ENCODE measurements around the gene HMCN1. TPM values are rescaled to one million over a fixed set of nuclear protein-coding genes. Genes with fewer than 3 reads are reported as not detected.

The HMCN1 gene
- total RNA-seq, 2 experiments from 2014 or later: 0.14 TPM; not detected in 1

- Mint-ChIP-seq H3K27me3 (peaks cover 9% of the 10 kb centered on the region), H3K9me3 (ENCODE audit: low read depth) (no peaks in the 10 kb centered on the region), H3K36me3 (ENCODE audit: low read depth) (no peaks in the 10 kb centered on the region), H3K27ac (no peak overlapping the region), H3K4me3 (no peak overlapping the region), H3K4me1 (no peaks in the 10 kb centered on the region)
- ChIA-PET POLR2A (interaction anchor here (0.6 kb wide), 1 partner anchor 334 kb away, joined by 3 read pairs; no protein-coding TSS in a partner anchor), CTCF (interaction anchor here (0.7 to 1.3 kb wide), 3 partner anchors 11 to 15 kb away, joined by 3 to 4 read pairs (median 3); no protein-coding TSS in a partner anchor)
- no peak for ATAC-seq
- DNase-seq: no peak
- intact Hi-C loops (cut with DNase I, micrococcal nuclease): no loop called here
Observed at GRCh38 chr1:185973645-185974044, 239.5 kb downstream of the HMCN1 start.

- ATAC-seq: no peak
- Mint-ChIP-seq H3K4me1 (no peaks in the 10 kb centered on the region), H3K4me3 (no peak overlapping the region), H3K9me3 (ENCODE audit: low read depth) (no peaks in the 10 kb centered on the region), H3K36me3 (ENCODE audit: low read depth) (no peaks in the 10 kb centered on the region), H3K27ac (no peak overlapping the region), H3K27me3 (peaks cover 11% of the 10 kb centered on the region)
- intact Hi-C loops (cut with DNase I, micrococcal nuclease): no loop called here
- CTCF ChIA-PET: no interaction called here
- DNase-seq: no peak
- POLR2A ChIA-PET: no interaction called here
Observed at GRCh38 chr1:185974367-185975170, 240.4 kb downstream of the HMCN1 start.

GRCh38 chr1:185980891-185981290 is 246.7 kb downstream of the HMCN1 start:
- no peak for DNase-seq
- POLR2A ChIA-PET: no interaction called here
- H3K27me3 Mint-ChIP-seq: peaks cover 7% of the 10 kb centered on the region
- CTCF ChIA-PET: interaction anchor here (1.0 kb wide), 1 partner anchor 12 kb away, joined by 4 read pairs; no protein-coding TSS in a partner anchor
- intact Hi-C loops (cut with DNase I, micrococcal nuclease): no loop called here
- H3K4me1 Mint-ChIP-seq: peaks cover 6% of the 10 kb centered on the region
- no peaks in the 10 kb centered on the region for H3K36me3 Mint-ChIP-seq (ENCODE audit: low read depth)
- H3K27ac Mint-ChIP-seq: peak overlapping the region; percentile 12
- ATAC-seq: peak; percentile 66
- H3K4me3 Mint-ChIP-seq: no peak overlapping the region
- H3K9me3 Mint-ChIP-seq (ENCODE audit: low read depth): no peaks in the 10 kb centered on the region

GRCh38 chr1:185984113-185984836 is 250.1 kb downstream of the HMCN1 start:
- H3K27me3 Mint-ChIP-seq: no peaks in the 10 kb centered on the region

GRCh38 chr1:185987611-185988321 is 253.6 kb downstream of the HMCN1 start:
- H3K9me3 Mint-ChIP-seq (ENCODE audit: low read depth): no peaks in the 10 kb centered on the region
- H3K27me3 Mint-ChIP-seq: no peaks in the 10 kb centered on the region
- ChIA-PET POLR2A (no interaction called here), CTCF (interaction anchor here (0.7 kb wide), 1 partner anchor 227 kb away, joined by 3 read pairs; no protein-coding TSS in a partner anchor)
- H3K4me1 Mint-ChIP-seq: peaks cover 15% of the 10 kb centered on the region
- H3K36me3 Mint-ChIP-seq (ENCODE audit: low read depth): no peaks in the 10 kb centered on the region
- peak; percentile 22 for DNase-seq
- H3K4me3 Mint-ChIP-seq: peak overlapping the region; percentile 52
- ATAC-seq: peak; percentile 93
- peak overlapping the region; percentile 95 for H3K27ac Mint-ChIP-seq
- intact Hi-C loops (cut with DNase I, micrococcal nuclease): loop anchor here (1.0 kb wide), 1 partner anchor 22 kb away; no protein-coding TSS in a partner anchor

More at GRCh38 chr1:185984113-185984836, 250.1 kb downstream of the HMCN1 start:
- H3K4me3 Mint-ChIP-seq: no peak overlapping the region
- POLR2A ChIA-PET: no interaction called here
- DNase-seq (no peak), ATAC-seq (no peak)
- intact Hi-C loops (cut with DNase I, micrococcal nuclease): no loop called here
- H3K9me3 Mint-ChIP-seq (ENCODE audit: low read depth): no peaks in the 10 kb centered on the region
- H3K4me1 Mint-ChIP-seq: peaks cover 21% of the 10 kb centered on the region
- CTCF ChIA-PET: interaction anchor here (1.1 kb wide), 1 partner anchor 11 kb away, joined by 3 read pairs; no protein-coding TSS in a partner anchor
- H3K27ac Mint-ChIP-seq: no peak overlapping the region
- H3K36me3 Mint-ChIP-seq (ENCODE audit: low read depth): no peaks in the 10 kb centered on the region

GRCh38 chr1:185990565-185990964 is 256.4 kb downstream of the HMCN1 start:
- Mint-ChIP-seq H3K36me3 (ENCODE audit: low read depth) (no peaks in the 10 kb centered on the region), H3K27me3 (peaks cover 3% of the 10 kb centered on the region), H3K27ac (no peak overlapping the region), H3K4me1 (peaks cover 17% of the 10 kb centered on the region), H3K4me3 (no peak overlapping the region), H3K9me3 (ENCODE audit: low read depth) (no peaks in the 10 kb centered on the region)
- DNase-seq (no peak), ATAC-seq (no peak)
- ChIA-PET POLR2A (no interaction called here), CTCF (interaction anchor here (0.6 to 2.3 kb wide), 4 partner anchors 12 to 157 kb away, joined by 3 to 6 read pairs (median 3); no protein-coding TSS in a partner anchor)
- intact Hi-C loops (cut with DNase I, micrococcal nuclease): no loop called here

- CTCF ChIA-PET: interaction anchor here (0.6 to 2.3 kb wide), 3 partner anchors 12 to 156 kb away, joined by 3 to 6 read pairs (median 3); no protein-coding TSS in a partner anchor
- Mint-ChIP-seq H3K27ac (no peak overlapping the region), H3K36me3 (ENCODE audit: low read depth) (no peaks in the 10 kb centered on the region), H3K4me1 (peaks cover 17% of the 10 kb centered on the region), H3K4me3 (no peak overlapping the region), H3K9me3 (ENCODE audit: low read depth) (no peaks in the 10 kb centered on the region), H3K27me3 (peaks cover 3% of the 10 kb centered on the region)
- POLR2A ChIA-PET: no interaction called here
- DNase-seq (no peak), ATAC-seq (no peak)
- intact Hi-C loops (cut with DNase I, micrococcal nuclease): no loop called here
Observed at GRCh38 chr1:185991266-185991665, 257.1 kb downstream of the HMCN1 start.

- Mint-ChIP-seq H3K27ac (no peak overlapping the region), H3K9me3 (ENCODE audit: low read depth) (no peaks in the 10 kb centered on the region), H3K4me3 (no peak overlapping the region), H3K4me1 (peaks cover 2% of the 10 kb centered on the region), H3K27me3 (peaks cover 11% of the 10 kb centered on the region), H3K36me3 (ENCODE audit: low read depth) (no peaks in the 10 kb centered on the region)
- ChIA-PET CTCF (no interaction called here), POLR2A (no interaction called here)
- intact Hi-C loops (cut with DNase I, micrococcal nuclease): no loop called here
- DNase-seq (no peak), ATAC-seq (no peak)
Observed at GRCh38 chr1:185996211-185996610, 262.0 kb downstream of the HMCN1 start.

GRCh38 chr1:185998391-185998790 is 264.2 kb downstream of the HMCN1 start:
- Mint-ChIP-seq H3K36me3 (ENCODE audit: low read depth) (no peaks in the 10 kb centered on the region), H3K9me3 (ENCODE audit: low read depth) (no peaks in the 10 kb centered on the region), H3K4me1 (peaks cover 2% of the 10 kb centered on the region), H3K27me3 (peaks cover 16% of the 10 kb centered on the region), H3K27ac (no peak overlapping the region), H3K4me3 (no peak overlapping the region)
- CTCF ChIA-PET: no interaction called here
- no peak for DNase-seq
- POLR2A ChIA-PET: no interaction called here
- intact Hi-C loops (cut with DNase I, micrococcal nuclease): no loop called here
- no peak for ATAC-seq

GRCh38 chr1:186002406-186002805 is 268.2 kb downstream of the HMCN1 start:
- H3K4me1 Mint-ChIP-seq: no peaks in the 10 kb centered on the region
- intact Hi-C loops (cut with DNase I, micrococcal nuclease): no loop called here
- POLR2A ChIA-PET: no interaction called here
- peaks cover 2% of the 10 kb centered on the region for H3K9me3 Mint-ChIP-seq (ENCODE audit: low read depth)
- no peak for ATAC-seq
- peaks cover 7% of the 10 kb centered on the region for H3K27me3 Mint-ChIP-seq
- DNase-seq: no peak
- no peaks in the 10 kb centered on the region for H3K36me3 Mint-ChIP-seq (ENCODE audit: low read depth)
- H3K27ac Mint-ChIP-seq: no peak overlapping the region
- H3K4me3 Mint-ChIP-seq: no peak overlapping the region
- CTCF ChIA-PET: no interaction called here

GRCh38 chr1:186009039-186009737 is 275.0 kb downstream of the HMCN1 start:
- DNase-seq (no peak), ATAC-seq (peak; percentile 89)
- POLR2A ChIA-PET: no interaction called here
- CTCF ChIA-PET: interaction anchor here (1.3 kb wide), 1 partner anchor 18 kb away, joined by 3 read pairs; no protein-coding TSS in a partner anchor
- Mint-ChIP-seq H3K27me3 (peaks cover 2% of the 10 kb centered on the region), H3K9me3 (ENCODE audit: low read depth) (peaks cover 2% of the 10 kb centered on the region), H3K27ac (peak overlapping the region; percentile 22), H3K4me1 (peaks cover 12% of the 10 kb centered on the region), H3K36me3 (ENCODE audit: low read depth) (no peaks in the 10 kb centered on the region), H3K4me3 (no peak overlapping the region)
- intact Hi-C loops (cut with DNase I, micrococcal nuclease): loop anchor here (1.0 kb wide), 1 partner anchor 21 kb away; no protein-coding TSS in a partner anchor

Measured in activated CD4-positive, alpha-beta T cell treated with anti-CD3 and anti-CD28 coated beads for 36 hours (primary cell).